Ectodermal cell (in vitro differentiated cells): ENCODE results near the gene THOC1.

ENCODE experiments used
- H3K27ac ChIP-seq: 2 replicates; pipeline ENCODE4 v1.7.0; 2013; ENCODE audit warnings: mild to moderate bottlenecking, low read depth, low read length; ENCODE audit not compliant: insufficient read depth, poor library complexity, severe bottlenecking
- H3K27me3 ChIP-seq: 2 replicates; pipeline ENCODE4 v1.7.0; 2013; ENCODE audit warnings: mild to moderate bottlenecking, low read length; ENCODE audit not compliant: insufficient read depth, control insufficient read depth, poor library complexity, severe bottlenecking
- H3K36me3 ChIP-seq: one replicate; pipeline ENCODE4 v1.7.0; 2013; ENCODE audit warnings: low read length; ENCODE audit not compliant: control insufficient read depth, insufficient read depth
- H3K4me1 ChIP-seq: one replicate; pipeline ENCODE4 v1.7.0; 2013; ENCODE audit warnings: low read length; ENCODE audit not compliant: control insufficient read depth, insufficient read depth
- H3K4me3 ChIP-seq: 2 replicates; pipeline ENCODE4 v1.7.0; 2013; ENCODE audit warnings: low read depth, low read length, control low read depth; ENCODE audit not compliant: insufficient read depth
- H3K9me3 ChIP-seq: 2 replicates; pipeline ENCODE4 v1.7.0; 2013; ENCODE audit warnings: mild to moderate bottlenecking, low read length, moderate library complexity; ENCODE audit not compliant: control insufficient read depth
- WGBS, 2 experiments: methylation state at CpG; one replicate each; pipeline ENCODE4 v1.1.7; 2013; ENCODE audit warnings: missing lambda C conversion rate in 2 of 2; 5-methylcytosine and 5-hydroxymethylcytosine counted together

THOC1 gene

GRCh38 chr18:225745-226144 lies 42.1 kb downstream of the THOC1 start:
- WGBS, 2 experiments: 95 to 100% methylated on average over 2 to 4 of the region's 4 CpGs

GRCh38 chr18:220708-221107 lies 47.1 kb downstream of the THOC1 start:
- Histone ChIP-seq H3K4me1 (no peaks in the 10 kb centered on the region), H3K27me3 (no peaks in the 10 kb centered on the region), H3K4me3 (no peak overlapping the region), H3K36me3 (peaks cover 48% of the 10 kb centered on the region), H3K9me3 (no peaks in the 10 kb centered on the region), H3K27ac (no peak overlapping the region)

More at GRCh38 chr18:225745-226144, 42.1 kb downstream of the THOC1 start:
- no peaks in the 10 kb centered on the region for H3K4me1 ChIP-seq
- H3K4me3 ChIP-seq: no peak overlapping the region
- H3K27ac ChIP-seq: no peak overlapping the region
- H3K27me3 ChIP-seq: no peaks in the 10 kb centered on the region
- H3K36me3 ChIP-seq: peaks cover 19% of the 10 kb centered on the region
- H3K9me3 ChIP-seq: no peaks in the 10 kb centered on the region

- Histone ChIP-seq H3K27me3 (no peaks in the 10 kb centered on the region), H3K4me1 (no peaks in the 10 kb centered on the region), H3K27ac (no peak overlapping the region), H3K4me3 (no peak overlapping the region), H3K36me3 (peaks cover 52% of the 10 kb centered on the region), H3K9me3 (no peaks in the 10 kb centered on the region)
- WGBS, 2 experiments: 94 to 95% methylated on average over 4 of the region's 5 CpGs
Measured at GRCh38 chr18:217532-218336, 50.1 kb downstream of the THOC1 start.

- peaks cover 64% of the 10 kb centered on the region for H3K36me3 ChIP-seq
- no peak overlapping the region for H3K27ac ChIP-seq
- WGBS, 2 experiments: 95 to 96% methylated on average over 5 of the region's 5 CpGs
- H3K4me1 ChIP-seq: no peaks in the 10 kb centered on the region
- no peak overlapping the region for H3K4me3 ChIP-seq
- no peaks in the 10 kb centered on the region for H3K9me3 ChIP-seq
- no peaks in the 10 kb centered on the region for H3K27me3 ChIP-seq
Measured at GRCh38 chr18:215448-216010, 52.3 kb downstream of the THOC1 start.

- Histone ChIP-seq H3K27ac (no peak overlapping the region), H3K9me3 (no peaks in the 10 kb centered on the region), H3K4me3 (no peak overlapping the region), H3K27me3 (no peaks in the 10 kb centered on the region), H3K36me3 (peaks cover 56% of the 10 kb centered on the region), H3K4me1 (no peaks in the 10 kb centered on the region)
- WGBS, 2 experiments: 93 to 100% methylated on average over 2 to 3 of the region's 3 CpGs
Measured at GRCh38 chr18:213966-214365, 53.9 kb downstream of the THOC1 start.

- H3K27me3 ChIP-seq: no peaks in the 10 kb centered on the region
- no peak overlapping the region for H3K27ac ChIP-seq
- H3K9me3 ChIP-seq: no peaks in the 10 kb centered on the region
- 96 to 100% methylated on average over 4 of the region's 4 CpGs for WGBS, 2 experiments
- H3K36me3 ChIP-seq: peaks cover 52% of the 10 kb centered on the region
- no peak overlapping the region for H3K4me3 ChIP-seq
- no peaks in the 10 kb centered on the region for H3K4me1 ChIP-seq
Measured at GRCh38 chr18:213505-213904, 54.3 kb downstream of the THOC1 start.

- Histone ChIP-seq H3K4me1 (no peaks in the 10 kb centered on the region), H3K27ac (no peak overlapping the region), H3K4me3 (no peak overlapping the region), H3K9me3 (no peaks in the 10 kb centered on the region), H3K36me3 (peaks cover 48% of the 10 kb centered on the region), H3K27me3 (no peaks in the 10 kb centered on the region)
- WGBS, 2 experiments: no CpG with 5 or more reads among the region's 1 CpG
Measured at GRCh38 chr18:212780-213179, 55.1 kb downstream of the THOC1 start.

- Histone ChIP-seq H3K36me3 (peaks cover 41% of the 10 kb centered on the region), H3K4me3 (no peak overlapping the region), H3K27ac (no peak overlapping the region)
Measured at GRCh38 chr18:211582-211981, 56.3 kb downstream of the THOC1 start.

GRCh38 chr18:210733-211132 lies 57.1 kb downstream of the THOC1 start:
- H3K4me3 ChIP-seq: no peak overlapping the region
- H3K9me3 ChIP-seq: no peaks in the 10 kb centered on the region
- H3K4me1 ChIP-seq: no peaks in the 10 kb centered on the region
- no peak overlapping the region for H3K27ac ChIP-seq
- peaks cover 33% of the 10 kb centered on the region for H3K36me3 ChIP-seq
- no peaks in the 10 kb centered on the region for H3K27me3 ChIP-seq
- WGBS, 2 experiments: 93 to 94% methylated on average over 4 of the region's 4 CpGs

More at GRCh38 chr18:211582-211981, 56.3 kb downstream of the THOC1 start:
- Histone ChIP-seq H3K9me3 (no peaks in the 10 kb centered on the region), H3K4me1 (no peaks in the 10 kb centered on the region), H3K27me3 (no peaks in the 10 kb centered on the region)

GRCh38 chr18:210075-210474 lies 57.8 kb downstream of the THOC1 start:
- Histone ChIP-seq H3K36me3 (peaks cover 33% of the 10 kb centered on the region), H3K4me3 (no peak overlapping the region), H3K4me1 (no peaks in the 10 kb centered on the region), H3K27ac (no peak overlapping the region), H3K27me3 (no peaks in the 10 kb centered on the region), H3K9me3 (no peaks in the 10 kb centered on the region)
- WGBS, 2 experiments: 100% methylated on average over 1 of the region's 1 CpG; no CpG with 5 or more reads in 1 of the 2 experiments
